Retina (tissue), 1 donor: Measurements from ENCODE around the gene RNF39.

Experiments used
- DNase-seq: peaks from one replicate; pipeline ENCODE4 v3.0.0-alpha.2; 2016

RNF39 gene

DNA sequence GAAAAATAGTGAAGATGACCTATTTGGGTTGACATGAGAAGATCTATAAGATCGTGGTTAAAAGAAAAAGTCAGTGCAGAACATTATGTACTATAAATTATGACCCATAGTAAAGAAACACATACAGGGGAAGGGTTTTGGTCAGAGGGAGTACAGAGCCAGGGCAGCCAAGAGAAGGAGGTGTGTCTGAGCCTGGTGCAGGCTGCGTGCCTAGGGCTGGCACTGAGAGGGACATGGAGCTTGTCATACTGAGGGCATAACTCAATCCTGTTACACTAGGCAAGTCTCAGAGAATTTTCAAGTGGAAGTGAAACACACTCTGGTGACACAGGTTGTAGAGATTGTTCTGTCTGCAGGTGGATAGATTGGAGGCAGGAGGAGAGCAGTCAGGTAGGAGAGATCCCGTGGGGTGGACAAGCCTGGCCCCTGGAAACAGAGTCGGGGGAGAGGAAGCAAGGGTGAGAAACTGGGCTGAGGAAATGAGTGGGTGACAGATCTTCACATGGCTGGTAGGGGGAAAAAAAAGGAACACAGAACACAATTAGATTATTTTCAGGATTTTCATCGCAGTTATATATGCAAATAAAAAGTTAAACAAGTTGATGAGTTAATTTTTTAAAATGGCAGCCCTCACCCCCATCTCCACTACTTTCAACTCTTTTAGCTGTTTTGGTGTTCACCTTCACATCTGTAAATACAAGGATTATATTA is 18.5 kb upstream of the RNF39 start:
- no peak for DNase-seq

DNA sequence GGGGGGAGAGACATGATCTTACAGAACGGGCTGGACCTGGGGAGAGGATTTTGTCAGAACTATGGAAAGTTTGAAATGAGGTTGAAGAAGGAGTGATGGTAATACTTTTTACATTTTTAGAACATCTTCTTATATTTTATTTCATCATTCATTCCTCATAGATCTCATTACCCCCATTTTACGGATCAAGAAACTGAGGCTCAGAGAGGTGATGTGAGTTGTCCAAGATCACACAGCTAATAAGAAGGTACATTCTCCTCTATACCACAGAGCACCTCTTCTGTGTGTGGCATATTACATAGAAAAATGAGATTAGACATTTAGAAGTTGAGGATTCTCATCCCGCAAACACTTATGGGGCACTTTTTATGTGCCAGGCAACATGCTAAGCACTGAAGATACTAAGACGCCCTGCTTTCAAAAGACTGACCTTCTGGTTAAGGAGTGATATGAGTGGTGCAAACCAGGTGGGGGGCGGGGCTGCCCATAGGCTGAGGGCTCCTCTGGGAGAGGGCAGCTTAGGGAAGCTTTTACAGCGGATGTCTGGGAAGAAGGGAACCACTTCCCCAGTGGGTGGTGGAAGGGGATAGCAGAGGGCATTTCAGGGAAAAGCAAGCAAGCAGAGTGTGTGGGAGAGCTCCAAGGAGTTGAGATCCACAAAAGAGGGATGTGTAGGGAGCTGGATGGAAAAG is 17.4 kb upstream of the RNF39 start:
- DNase-seq, result no peak

DNA sequence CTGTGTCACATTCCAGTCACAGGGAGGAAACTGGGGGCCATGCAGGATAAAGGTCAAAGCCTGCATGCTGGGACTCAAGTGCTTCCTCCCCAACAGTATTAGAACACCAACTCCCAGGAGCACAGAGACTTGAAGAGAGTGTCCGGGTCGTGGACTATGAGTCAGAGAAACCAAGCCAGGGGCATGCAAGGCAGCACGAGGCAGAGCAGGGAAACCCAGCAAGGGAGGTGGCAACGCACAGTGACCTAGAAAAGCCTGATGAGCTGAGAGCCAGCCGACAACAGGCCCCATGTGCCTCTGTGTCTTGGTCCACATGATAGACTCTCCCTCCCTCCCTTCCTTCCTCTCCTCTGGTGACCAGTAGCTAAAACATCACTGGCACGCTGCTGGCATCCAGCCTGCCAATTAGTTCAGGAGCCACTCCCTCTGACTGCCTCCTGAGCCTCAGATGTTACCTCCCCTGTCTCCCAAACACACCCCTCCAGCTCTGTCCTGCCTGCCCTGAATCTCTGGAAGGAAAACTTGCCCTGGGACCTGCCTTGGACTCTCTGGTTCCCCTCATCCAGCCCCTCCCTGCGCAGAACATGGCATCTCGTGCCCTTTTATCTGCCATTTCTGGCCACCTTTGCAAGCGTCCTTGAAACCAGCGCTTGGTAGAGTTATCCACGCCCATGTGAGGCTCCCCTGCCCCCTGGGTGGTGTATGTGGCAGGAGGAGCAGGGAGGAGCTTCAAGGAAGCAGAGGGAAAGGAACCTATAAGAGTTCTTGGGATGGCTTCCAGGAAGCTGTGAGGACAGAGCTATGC is 16.2 kb upstream of the RNF39 start:
- DNase-seq, result peak; percentile 37

DNA sequence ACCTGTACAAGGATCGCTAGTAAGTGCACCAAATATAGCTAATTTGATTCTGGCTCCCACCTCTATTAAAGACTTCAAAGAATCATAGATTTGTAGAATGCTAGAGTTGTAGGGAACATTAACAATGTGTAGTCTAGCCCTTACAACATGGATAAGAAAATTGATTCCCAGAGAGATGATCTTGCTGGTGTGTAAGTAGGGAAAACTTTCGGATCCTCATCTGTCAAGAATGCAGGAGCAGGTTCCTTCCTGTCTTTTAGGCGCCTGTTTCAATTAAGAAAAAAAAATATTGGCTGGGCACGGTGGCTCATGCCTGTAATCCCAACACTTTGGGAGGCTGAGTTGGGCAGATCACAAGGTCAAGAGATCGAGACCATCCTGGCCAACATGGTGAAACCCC is 12.3 kb upstream of the RNF39 start:
- no peak for DNase-seq

DNA sequence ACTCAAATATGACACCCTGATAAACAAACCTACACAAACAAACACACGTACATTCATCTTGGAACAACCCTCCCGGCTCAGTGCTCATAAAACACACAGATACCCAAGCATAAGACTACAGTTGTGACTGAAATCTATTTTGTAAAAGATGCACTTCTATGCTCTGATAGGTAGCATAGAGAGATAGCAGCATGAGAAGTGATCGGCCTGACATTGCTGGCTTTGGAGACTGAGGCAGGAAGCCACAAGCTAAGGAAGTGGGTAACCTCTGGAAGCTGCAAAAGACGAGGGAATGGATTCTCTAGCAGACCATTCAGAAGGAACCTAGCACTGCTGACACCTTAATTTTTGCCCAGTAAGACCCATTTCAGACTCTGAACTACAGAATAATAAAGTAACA is 1.6 kb upstream of the RNF39 start:
- DNase-seq, result no peak

DNA sequence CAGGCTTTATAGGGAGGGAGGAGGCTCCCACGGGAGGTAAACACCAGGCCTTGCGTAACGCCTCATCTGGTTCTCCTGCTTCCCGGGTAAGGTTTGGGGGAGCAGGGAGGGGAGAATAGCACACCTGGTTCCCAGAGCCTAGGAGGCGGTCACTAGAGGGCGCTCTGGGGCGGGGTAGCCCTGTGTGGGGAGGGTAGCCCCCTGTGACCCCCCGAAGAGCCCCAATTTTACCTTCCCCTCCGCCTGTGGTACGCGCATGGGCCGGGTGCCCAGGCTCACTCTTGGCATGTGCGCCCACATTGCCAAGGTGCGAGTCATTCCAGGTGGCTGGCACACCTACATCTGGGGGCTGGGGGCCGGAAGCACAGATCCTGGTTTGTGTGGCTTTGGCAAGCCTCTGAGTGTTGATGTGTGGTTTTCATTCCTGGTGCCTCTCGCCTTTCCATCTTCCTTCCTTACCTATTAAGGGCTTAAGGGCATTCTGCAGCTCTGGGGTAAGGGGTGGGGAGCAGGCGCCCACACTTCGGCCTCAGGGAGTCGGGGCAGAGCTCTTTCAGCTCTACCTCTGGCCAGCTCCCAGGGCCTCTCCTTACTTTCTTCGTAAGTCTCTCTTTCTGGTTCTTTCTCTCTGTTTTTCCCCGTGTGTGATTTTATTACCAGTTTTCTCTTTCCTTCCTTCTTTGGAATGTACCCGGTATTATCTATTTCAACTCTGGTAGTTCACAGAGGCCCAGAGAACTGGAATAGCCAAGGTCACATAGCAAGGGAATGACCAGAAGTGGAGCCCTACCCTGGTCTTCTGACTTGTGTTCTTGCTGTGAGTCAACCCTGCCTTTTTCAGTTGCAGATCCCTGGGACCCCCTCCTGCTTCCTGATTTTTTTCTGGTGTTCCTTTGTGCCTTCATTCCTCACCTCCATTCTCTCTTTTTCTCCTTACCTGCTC is 492 bp upstream of the RNF39 start:
- DNase-seq, result no peak

DNA sequence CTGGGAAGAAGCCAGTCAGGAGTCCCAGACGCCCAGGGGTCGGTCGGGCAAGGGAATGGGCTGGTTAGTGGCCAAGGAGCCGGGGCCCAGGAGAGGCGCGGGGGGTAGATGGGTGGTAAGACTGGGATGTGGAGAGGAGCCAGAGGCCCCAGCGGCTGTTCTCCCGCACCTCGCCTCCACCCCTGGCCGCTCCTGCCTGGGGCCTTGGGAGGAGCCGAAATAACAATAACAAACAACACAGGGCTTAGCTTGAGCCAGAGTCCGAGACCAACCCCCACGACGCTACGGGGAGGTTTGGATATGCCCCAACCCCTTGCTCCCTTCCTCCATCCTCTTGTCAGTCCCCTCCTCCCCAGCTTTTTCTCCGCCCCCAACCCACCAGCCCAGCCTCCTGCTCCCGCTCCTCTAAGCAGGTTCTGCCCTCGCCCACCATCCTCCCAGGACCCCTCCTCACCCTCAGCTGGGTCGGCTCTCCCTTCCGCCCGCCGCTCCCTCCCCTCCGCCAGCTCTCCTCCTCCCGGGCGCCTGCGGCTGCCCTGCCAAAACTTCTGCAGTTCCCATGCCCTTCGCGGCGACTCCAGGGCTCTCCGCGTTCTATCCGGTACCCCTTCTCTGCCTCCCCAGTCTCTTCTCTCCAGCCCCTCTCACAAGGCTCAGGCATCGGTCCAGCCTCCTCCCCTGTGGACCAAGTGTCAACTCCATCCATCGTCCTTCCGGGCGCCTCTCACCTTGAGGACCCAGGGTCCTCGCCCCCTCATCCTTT is 1.1 kb downstream of the RNF39 start:
- DNase-seq, result no peak

DNA sequence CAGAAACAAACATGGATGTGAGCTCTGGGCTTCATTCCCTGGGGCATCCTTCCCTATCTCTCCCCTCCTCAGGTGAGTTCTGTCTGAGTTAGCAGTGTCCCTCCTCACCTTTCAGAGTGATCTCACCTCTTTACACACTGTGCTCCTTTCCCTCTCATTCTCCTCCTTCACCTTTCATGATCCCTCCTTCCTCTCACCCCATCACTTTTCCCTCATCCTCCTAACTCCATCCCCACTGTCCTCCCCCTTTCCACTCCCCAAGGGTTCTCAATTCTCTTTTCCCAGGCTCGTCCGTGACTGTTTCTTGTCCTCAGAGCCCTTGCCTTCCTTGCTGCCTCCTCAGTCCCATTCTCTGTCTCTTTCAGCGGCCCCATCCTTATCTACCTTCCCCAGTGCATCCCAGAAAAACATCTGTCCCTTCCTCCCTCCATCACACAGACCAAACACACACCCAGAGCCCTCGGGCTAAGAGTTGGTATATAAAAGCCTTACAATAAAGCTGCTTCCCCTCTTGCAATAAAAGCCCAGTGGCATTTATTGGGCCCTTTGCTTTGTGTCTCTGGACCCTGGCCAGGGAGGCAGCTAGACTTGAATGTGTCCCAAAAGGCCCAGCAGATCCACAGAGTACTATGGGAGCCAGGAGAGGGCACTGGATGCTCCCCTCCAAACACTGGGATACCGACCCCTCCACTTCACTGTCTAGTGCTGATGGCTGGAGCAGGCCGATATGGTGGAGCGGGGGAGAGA is 1.9 kb downstream of the RNF39 start:
- DNase-seq, result no peak

DNA sequence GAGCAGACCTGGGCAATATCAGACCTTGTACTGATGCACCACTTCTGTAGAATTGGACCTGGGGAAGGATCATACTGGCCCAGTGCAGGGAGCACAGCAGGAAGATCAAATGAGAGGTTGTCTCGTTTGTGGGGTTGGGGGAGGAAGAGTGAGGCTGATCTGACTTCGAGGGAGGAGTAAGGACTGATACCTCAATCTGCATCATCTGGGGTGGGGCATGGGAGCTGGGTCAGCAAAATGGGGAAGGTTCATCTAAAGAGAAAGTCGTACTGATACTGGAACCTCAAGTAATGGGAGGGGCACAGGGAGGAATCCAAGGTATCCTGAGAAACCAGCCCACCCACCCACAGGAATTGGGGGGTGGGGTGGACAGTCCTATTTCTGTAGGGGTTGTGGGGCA is 3.7 kb downstream of the RNF39 start:
- no peak for DNase-seq

DNA sequence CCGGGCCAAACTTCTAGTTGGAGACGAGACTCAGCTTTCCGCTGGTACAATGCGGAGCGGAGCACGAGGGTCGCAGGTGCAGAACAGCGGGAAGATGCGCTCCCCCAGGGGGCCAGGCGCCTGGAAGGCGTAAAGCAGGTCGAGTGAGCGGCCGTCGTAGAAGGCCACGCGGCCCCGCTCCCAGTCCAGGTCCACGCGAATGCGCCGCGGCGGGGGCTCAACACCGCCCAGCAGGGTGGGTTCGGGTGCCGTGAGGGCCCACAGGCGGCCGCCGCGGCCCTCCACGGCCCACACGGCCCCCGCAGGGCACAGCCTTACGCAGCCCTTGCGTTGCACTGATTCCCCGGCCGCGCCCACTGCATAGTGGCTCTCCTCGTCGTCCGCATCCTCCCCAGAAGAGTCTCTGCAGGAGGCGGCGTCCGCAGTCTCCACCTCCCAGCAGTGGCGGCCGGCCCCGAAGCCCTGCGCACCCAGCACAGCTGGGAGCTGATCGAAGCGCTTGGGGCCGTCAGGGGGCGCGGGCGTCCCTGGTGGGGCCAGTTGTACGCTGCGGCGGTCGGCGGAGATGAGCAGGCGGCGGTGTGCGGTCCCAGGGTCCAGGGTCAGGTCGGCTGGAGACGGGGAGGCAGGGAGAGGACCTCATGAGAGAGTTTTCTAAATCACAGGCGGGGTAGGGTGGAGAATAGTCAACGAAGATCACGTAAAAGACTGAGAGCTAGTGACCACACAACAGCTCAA is 4.3 kb downstream of the RNF39 start:
- DNase-seq, result peak; percentile 70

DNA sequence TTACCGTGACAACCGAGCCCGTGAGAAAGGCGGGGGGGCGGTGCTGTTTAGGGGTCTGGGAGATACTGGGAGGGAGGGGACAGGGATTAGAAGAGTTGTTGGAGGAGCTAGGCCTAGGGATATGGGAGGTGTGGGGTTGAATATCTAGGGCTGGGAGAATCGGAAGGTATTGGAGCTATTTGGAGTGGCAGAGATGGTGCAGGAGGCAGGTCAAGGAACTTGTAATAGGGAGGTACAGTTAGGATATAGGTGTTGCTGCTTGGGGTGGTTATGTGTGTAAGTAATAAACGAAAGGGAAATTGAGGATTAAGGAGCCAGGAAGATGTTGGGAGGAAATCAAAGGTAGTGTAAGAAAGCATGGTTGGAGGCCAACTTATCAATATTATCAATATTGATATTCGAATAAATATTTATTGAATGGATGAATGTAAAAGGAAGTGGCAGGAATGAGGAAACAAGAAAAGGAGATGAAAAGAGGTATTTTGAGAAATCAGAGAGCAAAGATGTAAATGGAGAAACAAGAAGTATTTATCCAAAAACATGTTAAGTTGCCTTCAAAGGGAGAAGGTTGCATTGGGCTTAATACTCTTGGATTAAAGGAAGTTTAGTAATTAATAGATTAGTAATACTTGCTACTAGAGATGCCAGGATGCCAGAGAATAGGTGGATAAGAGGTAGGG is 8.0 kb downstream of the RNF39 start:
- no peak for DNase-seq

DNA sequence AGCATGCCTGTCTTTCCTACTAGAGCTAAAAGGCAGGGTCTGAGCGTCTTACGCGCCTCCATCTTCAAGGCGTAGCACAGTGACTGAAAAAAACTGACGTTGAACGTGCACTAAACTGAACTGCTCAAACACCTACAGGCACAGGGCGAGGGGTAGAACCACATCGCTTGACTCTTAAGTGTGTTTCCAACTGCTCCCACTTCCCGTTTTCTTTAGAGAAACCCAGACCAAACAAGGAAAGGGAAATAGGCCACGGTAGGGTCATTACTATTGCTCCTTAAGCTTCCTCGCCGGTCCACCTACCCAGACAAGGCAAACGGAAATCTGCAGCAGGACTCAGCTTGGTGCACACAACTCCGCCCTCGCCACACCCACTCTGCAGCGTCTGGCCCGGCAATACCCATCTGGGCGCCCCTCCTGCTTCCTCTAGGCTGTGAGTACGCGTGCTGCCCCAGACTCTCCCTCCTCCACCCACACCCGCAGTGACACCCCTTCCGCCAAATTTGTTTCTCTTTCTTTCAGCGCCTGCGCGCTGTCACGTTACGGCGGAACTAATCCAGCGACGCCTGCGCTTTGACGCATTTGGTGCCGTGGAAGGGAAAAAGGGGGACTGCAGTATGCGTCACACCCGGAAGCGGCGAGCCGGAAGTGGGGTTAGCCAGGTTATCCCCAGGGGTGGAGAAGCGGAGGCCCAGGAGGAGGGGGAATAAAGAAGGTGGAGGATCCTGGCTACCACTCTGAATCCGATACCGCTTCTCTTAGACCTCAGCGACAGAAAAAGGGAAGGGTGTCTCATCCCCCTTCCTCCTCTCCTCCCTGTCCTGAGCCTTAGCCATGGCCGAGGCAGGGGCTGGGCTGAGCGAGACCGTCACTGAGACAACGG is 8.8 kb downstream of the RNF39 start, which contains the start of gene PPP1R11:
Gene PPP1R11, plus strand, starts transcription at position 622 of the 883 bp plus-strand sequence. Its CDS starts 213 bp downstream, at position 835.
- peak; percentile 99 for DNase-seq

DNA sequence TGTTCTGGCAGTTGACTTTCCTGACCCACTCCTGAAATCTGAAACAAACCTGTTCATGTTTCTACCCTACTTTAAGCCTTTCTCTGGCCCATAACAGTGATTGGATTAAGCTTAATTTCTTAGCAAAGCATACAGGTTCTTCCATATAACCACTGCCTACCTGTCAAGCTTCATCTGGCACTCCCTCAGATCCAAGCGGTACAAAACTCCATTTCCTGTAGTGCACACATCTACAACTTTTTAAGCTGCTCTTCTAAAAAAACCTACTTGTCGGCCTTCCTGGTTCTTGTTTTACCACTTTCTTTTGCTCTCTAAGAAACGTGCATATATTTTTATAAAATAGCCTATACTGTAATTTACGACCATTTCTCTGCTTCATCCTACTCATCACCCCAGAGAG is 9.5 kb downstream of the RNF39 start:
- DNase-seq, result no peak

DNA sequence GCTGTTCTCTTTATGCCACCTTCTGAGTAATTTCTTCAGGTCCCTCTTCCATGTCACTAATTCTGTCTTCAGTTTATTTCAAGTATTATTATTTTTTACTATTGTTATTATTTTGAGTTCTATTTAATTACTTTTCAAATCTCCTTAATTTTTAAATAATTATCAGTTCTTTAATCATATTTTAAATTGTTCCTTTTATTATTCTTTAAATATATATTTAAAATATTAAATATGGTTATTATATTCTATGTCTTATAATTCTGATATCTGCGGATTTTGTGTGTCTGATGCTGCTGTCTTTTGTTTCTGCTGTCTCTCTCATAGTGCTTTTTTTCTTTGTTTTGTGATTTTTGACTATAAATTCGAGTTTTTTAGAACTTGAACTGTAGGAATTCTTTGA is 12.3 kb downstream of the RNF39 start:
- DNase-seq, result no peak

DNA sequence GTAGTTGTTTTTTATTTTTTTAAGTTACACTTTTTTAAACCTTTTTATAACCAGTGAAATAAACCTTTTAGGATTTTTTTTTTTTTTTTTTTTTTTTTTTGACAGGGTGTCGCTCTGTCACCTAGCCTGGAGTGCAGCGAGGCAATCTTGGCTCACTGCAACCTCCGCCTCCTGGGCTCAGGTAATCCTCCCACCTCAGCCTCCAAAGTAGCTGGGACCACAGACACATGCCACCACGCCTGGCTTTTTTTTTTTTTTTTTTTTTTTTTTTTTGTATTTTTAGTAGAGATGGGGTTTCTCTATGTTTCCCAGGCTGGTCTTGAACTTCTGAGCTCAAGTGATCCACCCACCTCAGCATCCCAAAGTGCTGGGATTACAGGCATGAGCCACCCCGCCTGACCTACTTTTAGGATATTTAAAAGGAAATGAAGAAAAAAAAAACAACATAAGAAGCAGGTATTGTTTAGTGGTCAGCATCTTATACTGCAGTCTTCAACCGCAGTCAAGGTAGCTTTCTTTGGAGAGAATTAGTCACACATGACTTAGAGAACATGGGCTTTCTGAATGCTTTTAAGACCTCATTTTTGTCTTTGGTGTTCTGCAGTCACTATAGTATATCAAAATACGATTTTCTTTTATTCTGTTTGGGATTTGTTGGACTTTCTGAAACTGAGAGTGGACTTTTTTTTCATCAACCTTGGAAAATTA is 12.9 kb downstream of the RNF39 start:
- DNase-seq, result no peak

DNA sequence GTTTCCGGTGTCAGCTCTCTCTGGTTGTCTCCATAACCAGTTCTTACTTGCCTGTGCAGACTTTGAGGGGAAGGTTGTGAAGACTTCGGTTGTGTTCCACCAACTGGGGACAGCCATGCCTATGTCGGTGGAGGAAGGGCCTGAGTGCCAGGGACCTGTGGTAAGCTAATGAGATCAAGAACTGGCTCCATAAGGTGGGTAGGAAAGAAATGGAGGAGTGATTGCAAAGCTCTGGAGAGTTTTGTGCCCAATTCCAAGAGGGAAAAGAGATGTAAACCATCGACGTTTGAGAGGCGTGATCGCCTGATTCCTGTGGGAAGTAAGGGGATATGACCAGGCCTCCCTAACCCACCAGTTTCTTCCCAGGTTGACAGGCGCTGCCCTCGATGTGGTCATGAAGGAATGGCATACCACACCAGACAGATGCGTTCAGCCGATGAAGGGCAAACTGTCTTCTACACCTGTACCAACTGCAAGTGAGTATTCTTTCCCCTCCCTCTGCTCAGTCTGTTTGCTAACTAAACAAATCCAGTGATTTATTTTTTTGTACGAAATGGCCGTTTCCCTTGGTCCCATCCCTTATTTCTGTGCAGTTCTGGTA is 13.6 kb downstream of the RNF39 start:
- no peak for DNase-seq

DNA sequence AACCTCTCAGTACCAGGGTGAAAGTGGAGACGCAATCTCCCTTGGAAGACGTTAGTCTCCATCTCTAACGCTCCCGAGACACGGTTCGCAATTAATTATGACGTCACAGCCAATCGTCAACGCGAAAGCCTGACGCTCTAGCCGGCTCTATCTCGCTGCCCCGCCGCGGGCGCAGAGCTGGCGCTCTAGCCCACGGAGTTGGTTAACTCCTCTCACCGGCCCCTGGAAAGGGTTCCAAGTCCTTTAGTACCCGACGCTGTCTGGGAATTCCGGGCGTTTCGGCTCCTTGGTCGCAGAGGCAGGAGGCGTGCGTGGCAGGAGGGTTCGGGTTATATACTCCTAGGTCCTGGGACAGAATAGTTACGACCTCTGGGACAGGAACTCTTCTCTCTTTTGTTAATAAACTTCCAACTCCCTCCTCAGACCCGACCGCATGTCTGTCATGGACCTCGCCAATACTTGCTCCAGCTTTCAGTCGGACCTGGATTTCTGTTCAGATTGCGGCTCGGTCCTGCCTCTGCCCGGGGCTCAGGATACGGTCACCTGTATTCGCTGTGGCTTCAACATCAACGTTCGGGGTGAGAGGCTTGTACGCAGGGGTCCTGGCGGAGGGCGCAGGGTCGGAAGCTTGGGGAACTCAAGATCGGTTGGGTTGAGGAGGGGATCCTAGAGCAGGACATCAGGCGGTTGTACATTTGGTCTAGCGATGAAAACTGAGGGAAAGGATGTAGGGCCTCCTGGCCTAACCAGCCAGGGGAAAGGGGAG is 14.3 kb downstream of the RNF39 start, which contains the start of gene POLR1H:
Gene POLR1H, plus strand, starts transcription at position 174 of the 766 bp plus-strand sequence. Its CDS starts 260 bp downstream, at position 434.
- DNase-seq, result peak; percentile 95
